WERI-Rb-1 (cell line): ENCODE results near the gene ROCK2.

Experiments
- DNase-seq: peaks from one replicate; pipeline ENCODE4 v3.0.0-alpha.2; 2020
- H3K27ac ChIP-seq: fragments of 250-450 bp; sonication (Bioruptor Pico); 2 replicates; pipeline ENCODE4 v1.5.1; 2020; ENCODE audit warnings: mild to moderate bottlenecking, moderate library complexity
- H3K27me3 ChIP-seq: fragments of 250-450 bp; sonication (Bioruptor Pico); 2 replicates; pipeline ENCODE4 v1.5.1; 2021; ENCODE audit warnings: mild to moderate bottlenecking, low read depth, moderate library complexity; ENCODE audit not compliant: insufficient read depth, severe bottlenecking
- H3K36me3 ChIP-seq: fragments of 250-450 bp; sonication (Bioruptor Pico); 2 replicates; pipeline ENCODE4 v1.5.1; 2020; ENCODE audit warnings: mild to moderate bottlenecking, moderate library complexity
- H3K4me3 ChIP-seq: 2 replicates; pipeline ENCODE4 v1.5.1; 2011; ENCODE audit warnings: low read depth, mild to moderate bottlenecking, control low read depth, low read length
- H3K9me3 ChIP-seq: fragments of 250-450 bp; sonication (Bioruptor Pico); 2 replicates; pipeline ENCODE4 v1.5.1; 2021; ENCODE audit warnings: mild to moderate bottlenecking, moderate library complexity; ENCODE audit not compliant: severe bottlenecking
- CTCF ChIP-seq: IDR thresholded peaks from 2 replicates; pipeline ENCODE4 v1.5.1; 2011; ENCODE audit warnings: low read depth, mild to moderate bottlenecking, control low read depth, inconsistent platforms, low read length

ROCK2 gene

GRCh38 chr2:11145350-11145749, 199.1 kb downstream of the ROCK2 start:
- Histone ChIP-seq H3K27ac (no peak overlapping the region), H3K36me3 (no peaks in the 10 kb centered on the region), H3K27me3 (no peaks in the 10 kb centered on the region), H3K4me3 (no peak overlapping the region), H3K9me3 (peaks cover 7% of the 10 kb centered on the region)
- no peak for DNase-seq
- TF ChIP-seq CTCF, result no peak

GRCh38 chr2:11144738-11145079, 199.7 kb downstream of the ROCK2 start:
- no peak overlapping the region for H3K27ac ChIP-seq
- no peak overlapping the region for H3K4me3 ChIP-seq
- H3K27me3 ChIP-seq, result no peaks in the 10 kb centered on the region
- TF ChIP-seq CTCF, result no peak
- H3K36me3 ChIP-seq, result no peaks in the 10 kb centered on the region
- H3K9me3 ChIP-seq, result peaks cover 7% of the 10 kb centered on the region
- DNase-seq, result no peak

- H3K36me3 ChIP-seq, result no peaks in the 10 kb centered on the region
- H3K27ac ChIP-seq, result no peak overlapping the region
- H3K9me3 ChIP-seq, result peaks cover 7% of the 10 kb centered on the region
- no peaks in the 10 kb centered on the region for H3K27me3 ChIP-seq
- no peak for DNase-seq
- TF ChIP-seq CTCF, result no peak
- no peak overlapping the region for H3K4me3 ChIP-seq
Measured at GRCh38 chr2:11144077-11144737, 200.2 kb downstream of the ROCK2 start.

- DNase-seq, result no peak
- Histone ChIP-seq H3K27me3 (no peaks in the 10 kb centered on the region), H3K36me3 (no peaks in the 10 kb centered on the region), H3K27ac (no peak overlapping the region), H3K9me3 (peaks cover 7% of the 10 kb centered on the region), H3K4me3 (no peak overlapping the region)
- no peak for TF ChIP-seq CTCF
Measured at GRCh38 chr2:11142987-11143386, 201.4 kb downstream of the ROCK2 start.

GRCh38 chr2:11142330-11142729, 202.1 kb downstream of the ROCK2 start:
- Histone ChIP-seq H3K9me3 (peaks cover 2% of the 10 kb centered on the region), H3K36me3 (no peaks in the 10 kb centered on the region), H3K4me3 (no peak overlapping the region), H3K27ac (no peak overlapping the region), H3K27me3 (no peaks in the 10 kb centered on the region)
- no peak for DNase-seq
- 0 out of 2 replicates have a peak, but pooled peaks have one; percentile 10 for TF ChIP-seq CTCF

- no peak overlapping the region for H3K4me3 ChIP-seq
- no peaks in the 10 kb centered on the region for H3K9me3 ChIP-seq
- TF ChIP-seq CTCF, result no peak
- no peak overlapping the region for H3K27ac ChIP-seq
- no peaks in the 10 kb centered on the region for H3K27me3 ChIP-seq
- DNase-seq, result no peak
- H3K36me3 ChIP-seq, result no peaks in the 10 kb centered on the region
Measured at GRCh38 chr2:11141319-11141718, 203.1 kb downstream of the ROCK2 start.
